GM18508 (cell line): ENCODE measurements around the gene NCAPG2.

ENCODE experiments used
- ATAC-seq: cut with Tn5 transposase; IDR thresholded peaks from one replicate; pipeline ENCODE4 v1.9.1; 2021; ENCODE audit warnings: moderate number of reproducible peaks; ENCODE audit not compliant: insufficient read depth, unreplicated experiment

The NCAPG2 gene

DNA sequence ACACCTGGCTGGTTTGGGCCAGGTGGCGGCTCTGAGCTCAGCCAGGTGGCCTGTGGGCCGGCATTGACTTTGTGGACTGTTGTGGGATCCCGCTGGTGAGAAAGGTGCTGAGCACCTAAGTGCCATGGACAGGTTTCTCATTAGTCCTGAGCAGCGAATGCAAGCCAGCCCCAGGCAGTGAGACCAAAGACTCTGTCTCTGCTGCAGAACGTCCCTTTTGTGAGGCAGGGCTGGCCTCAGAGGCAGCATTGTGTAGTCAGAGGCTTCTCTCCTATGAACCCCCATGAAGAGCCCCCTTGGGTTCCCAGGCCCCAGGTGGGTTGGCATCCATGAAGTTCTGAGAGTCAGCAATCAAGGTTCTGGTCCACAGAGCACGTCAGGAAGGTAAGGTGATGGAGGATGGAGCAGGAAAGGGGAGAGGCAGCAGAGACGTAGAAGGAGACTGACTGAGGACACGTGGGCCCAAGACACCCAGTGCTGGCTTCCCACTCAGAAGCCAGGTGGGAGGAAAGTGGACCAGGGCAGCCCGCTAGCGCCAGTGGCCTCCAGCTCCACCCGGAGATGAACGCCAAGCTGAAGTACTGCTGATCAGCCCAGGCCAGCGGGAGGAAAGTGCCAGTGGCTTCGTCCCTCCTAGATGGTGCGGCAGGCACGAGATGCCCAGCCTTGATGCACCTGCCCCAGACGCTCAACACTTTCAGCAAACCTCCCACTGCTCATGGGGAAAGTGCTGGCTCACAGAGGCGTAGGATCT is 97.8 kb downstream of the NCAPG2 start:
- ATAC-seq = no peak

GRCh38 chr7:158606129-158606528 is 98.5 kb downstream of the NCAPG2 start:
- no peak for ATAC-seq

GRCh38 chr7:158603773-158604755 is 100.5 kb downstream of the NCAPG2 start:
- no peak for ATAC-seq

DNA sequence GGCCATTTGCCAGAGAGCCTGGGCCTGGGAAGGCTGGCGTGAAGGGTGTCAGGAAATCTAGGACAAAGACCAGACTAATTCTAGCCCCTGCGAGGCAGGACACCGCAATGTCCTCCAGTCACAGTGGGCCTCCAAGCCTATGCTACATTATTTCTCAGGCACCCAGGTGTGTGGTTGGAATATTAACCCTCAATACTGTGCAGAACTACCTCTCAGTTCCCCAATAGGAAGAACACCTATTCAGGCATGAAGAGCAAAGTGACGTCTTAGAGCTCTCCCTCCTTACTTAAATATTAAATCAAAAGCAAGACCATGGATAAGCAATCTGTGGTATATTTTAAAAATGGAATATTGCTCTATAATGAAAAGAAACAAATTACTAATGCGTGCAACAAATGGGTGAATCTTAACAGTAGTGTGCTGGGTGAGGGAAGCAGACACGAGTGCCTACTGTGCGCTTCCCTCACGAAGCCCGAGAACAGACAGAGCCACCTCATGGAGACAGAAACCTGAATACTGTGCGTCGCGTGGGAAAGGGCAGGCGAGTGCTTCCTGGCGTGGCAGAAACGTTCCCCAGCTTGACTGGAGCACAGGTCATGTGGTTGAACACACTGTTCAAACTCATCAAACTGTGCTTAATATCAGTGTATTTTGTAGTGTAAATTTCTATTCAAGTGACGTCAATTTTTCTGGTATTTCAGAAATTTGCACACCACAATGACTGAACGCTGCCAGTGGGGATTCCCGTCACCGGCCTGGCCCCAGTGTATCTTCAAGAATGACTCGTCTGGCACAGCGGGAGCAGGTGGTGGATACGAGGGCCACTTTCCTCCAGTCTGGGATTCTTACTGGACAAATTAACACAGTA is 101.5 kb downstream of the NCAPG2 start:
- ATAC-seq = peak; percentile 45

DNA sequence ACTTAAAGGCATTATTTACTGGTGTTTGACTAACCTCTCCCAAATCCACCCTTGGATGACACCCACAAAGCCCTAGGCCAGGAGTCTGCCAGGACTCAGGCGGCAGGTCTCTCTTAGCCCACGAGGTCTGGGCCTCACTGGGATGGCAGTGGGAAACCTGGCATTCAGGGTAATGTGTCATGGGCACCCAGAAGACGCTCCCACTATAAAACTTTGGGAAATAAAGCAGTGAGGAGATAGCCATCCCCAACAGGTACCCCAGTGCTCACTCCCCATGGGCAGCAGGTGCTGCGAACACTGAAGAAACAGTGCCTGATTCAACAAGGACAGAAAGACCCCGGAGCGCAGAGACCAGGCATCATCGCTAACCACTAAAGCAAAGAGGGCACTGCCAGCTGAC is 102.6 kb downstream of the NCAPG2 start:
- no peak for ATAC-seq

DNA sequence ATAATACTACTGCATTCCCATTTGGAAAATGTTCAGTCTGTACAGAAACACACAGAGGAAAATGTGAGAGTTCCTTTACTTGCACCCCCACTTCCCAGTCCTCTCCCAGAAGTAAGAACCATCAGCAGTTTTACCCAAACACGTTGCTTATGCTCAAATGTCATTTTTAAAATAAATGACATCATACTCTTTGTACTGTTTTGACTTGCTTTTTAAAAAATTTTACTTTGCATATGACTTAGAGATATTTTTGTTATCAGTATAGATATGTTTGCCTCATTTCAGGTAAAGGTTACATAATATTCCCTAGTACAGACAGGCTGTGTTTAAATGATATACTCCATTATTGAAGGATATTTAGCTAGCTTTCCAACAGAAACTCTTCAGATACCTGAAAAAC is 103.5 kb downstream of the NCAPG2 start:
- ATAC-seq = no peak

- ATAC-seq = no peak
Observed at GRCh38 chr7:158596745-158597144, 107.9 kb downstream of the NCAPG2 start.

GRCh38 chr7:158596309-158596708 is 108.3 kb downstream of the NCAPG2 start:
- no peak for ATAC-seq

- no peak for ATAC-seq
Observed at GRCh38 chr7:158595068-158595467, 109.5 kb downstream of the NCAPG2 start.

- ATAC-seq = no peak
Observed at GRCh38 chr7:158592541-158592940, 112.1 kb downstream of the NCAPG2 start.

DNA sequence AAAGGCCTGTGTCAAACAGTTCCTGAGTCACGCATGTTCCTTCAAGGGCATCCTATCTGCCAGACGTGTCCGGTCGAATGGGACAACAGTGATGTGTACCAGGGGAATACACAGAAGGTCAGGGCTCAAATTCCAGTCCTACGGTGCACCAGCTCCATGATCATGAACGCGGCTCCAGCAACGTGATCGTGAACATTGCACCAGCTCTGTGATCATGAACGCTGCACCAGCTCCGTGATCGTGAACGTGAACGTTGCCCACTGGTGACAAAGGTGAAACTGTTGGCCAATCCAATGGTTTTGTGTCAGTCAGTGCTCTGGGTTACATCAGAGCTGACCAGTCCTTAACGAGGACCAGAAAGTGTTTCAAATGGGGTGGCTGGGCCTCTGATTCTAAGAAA is 112.7 kb downstream of the NCAPG2 start:
- no peak for ATAC-seq

GRCh38 chr7:158590181-158590530 is 114.4 kb downstream of the NCAPG2 start:
- no peak for ATAC-seq

DNA sequence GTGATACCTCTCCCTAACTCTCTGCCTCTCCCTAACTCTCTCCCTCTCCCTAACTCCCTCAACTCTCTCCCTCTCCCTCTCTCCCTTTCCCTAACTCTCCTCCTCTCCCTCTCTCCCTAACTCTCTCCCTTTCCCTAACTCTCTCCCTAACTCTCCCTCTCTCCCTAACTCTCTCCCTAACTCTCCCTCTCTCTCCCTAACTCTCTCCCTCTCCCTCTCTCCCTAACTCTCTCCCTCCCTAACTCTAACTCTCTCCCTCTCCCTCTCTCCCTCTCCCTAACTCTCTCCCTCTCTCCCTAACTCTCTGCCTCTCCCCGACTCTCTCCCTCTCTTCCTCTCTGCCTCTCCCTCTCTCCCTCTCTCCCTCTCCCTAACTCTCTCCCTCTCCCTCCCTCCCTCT is 115.0 kb downstream of the NCAPG2 start:
- no peak for ATAC-seq

DNA sequence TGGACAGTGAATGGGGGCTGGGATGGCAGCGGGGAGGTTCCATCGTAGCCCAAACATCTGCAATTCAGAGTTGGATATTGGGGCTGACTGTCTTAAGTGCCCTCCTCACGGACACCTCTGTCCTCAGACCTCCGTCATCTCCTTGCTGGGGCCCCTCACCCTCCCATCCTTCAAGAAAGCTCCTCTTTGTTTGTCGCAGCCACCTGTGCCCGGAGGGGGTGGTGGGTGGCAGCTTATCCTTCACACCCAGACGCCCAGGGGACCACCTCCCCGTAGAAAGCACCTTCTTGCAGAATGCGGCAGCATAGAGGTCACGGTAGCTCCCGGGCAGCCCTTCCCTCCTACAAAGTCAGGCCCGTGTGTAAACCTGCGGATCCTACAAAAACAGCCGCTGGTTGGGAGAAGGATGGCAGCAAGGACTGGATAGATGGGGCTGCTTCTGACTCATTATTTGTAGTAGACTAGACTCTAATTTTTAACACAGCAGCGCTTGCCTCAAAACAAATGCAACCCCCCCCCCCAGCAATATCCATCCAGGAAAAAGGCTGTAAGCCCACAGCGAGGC is 115.6 kb downstream of the NCAPG2 start:
- no peak for ATAC-seq

GRCh38 chr7:158588085-158588877 is 116.3 kb downstream of the NCAPG2 start:
- no peak for ATAC-seq

DNA sequence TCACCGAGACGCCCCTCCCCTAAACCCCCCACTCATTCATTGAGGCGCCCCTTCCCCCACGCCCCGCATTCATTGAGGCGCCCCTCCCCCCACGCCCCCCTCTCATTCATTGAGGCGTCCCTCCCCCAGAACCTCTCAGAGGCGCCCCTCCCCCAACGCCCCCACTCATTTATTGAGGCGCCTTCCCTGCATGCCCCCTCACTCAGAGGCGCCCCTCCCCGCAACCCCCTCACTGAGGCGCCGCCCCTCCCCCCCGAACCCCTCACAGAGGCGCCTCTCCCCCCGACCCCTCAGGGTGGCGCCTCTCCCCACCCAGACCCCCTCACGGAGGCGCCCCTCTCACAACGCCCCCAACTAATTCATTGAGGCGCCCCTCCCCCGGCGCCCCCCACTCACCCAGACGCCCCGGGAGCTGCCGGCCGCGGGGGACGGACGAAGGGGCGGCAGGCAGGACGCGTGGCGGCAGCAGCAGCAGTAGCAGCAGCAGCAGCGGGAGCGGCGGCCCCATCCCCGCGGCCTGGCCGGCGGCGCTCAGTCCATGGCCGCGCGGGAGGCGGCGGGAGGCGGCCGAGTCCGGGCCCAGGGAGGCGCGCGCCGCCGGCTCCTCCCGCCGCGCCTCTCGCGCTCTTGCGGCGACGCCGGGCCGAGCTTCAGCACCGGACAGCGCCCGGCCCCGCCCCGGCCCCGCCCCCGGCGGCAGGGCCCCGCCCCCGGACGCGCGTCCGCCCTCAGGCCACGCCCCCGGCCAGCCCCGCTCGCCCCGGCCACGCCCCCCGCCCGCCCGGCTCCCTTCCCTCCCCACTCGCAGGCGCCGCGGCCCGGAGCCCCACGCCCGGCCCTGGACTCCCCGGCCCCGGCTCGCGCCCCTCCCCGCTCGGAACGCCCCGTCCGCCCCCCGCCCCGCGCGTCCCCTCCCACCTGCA is 117.2 kb downstream of the NCAPG2 start, which contains the start of gene PTPRN2:
Gene PTPRN2 (minus strand): TSS at position 662 of the 923 bp plus-strand sequence.
- ATAC-seq = no peak

GRCh38 chr7:158586499-158587161 is 118.0 kb downstream of the NCAPG2 start:
- no peak for ATAC-seq
